ENCODE results near the gene RTN1. TPM values are rescaled to one million over a fixed set of nuclear protein-coding genes. Genes with fewer than 3 reads are reported as not detected.

RTN1 gene
- total RNA-seq, 2 donors from 2014 or later = 0.84 to 4.7 TPM

GRCh38 chr14:59600211-59600945, 270.2 kb downstream of the RTN1 start:
- no peak overlapping the region for H3K4me3 ChIP-seq
- no peaks in the 10 kb centered on the region for H3K36me3 ChIP-seq
- no peaks in the 10 kb centered on the region for H3K27me3 ChIP-seq
- peak overlapping the region; percentile 60 for H3K27ac ChIP-seq
- intact Hi-C loops (cut with DNase I) = no loop called here
- DNase-seq = no peak
- H3K4me1 ChIP-seq = no peaks in the 10 kb centered on the region
- no peaks in the 10 kb centered on the region for H3K9me3 ChIP-seq
- TF ChIP-seq CTCF (IDR thresholded peaks at IDR 0.05) = no peak
- no peak overlapping the region for H3K9ac ChIP-seq (ENCODE audit: low read depth in 2 of 2, low read length in 2 of 2)

GRCh38 chr14:59595071-59595470, 275.5 kb downstream of the RTN1 start:
- Histone ChIP-seq H3K27me3 (no peaks in the 10 kb centered on the region), H3K9me3 (no peaks in the 10 kb centered on the region), H3K4me1 (no peaks in the 10 kb centered on the region), H3K4me3 (no peak overlapping the region), H3K27ac (no peak overlapping the region), H3K9ac (ENCODE audit: low read depth in 2 of 2, low read length in 2 of 2) (no peak overlapping the region), H3K36me3 (no peaks in the 10 kb centered on the region)
- DNase-seq = peak; percentile 74
- intact Hi-C loops (cut with DNase I) = no loop called here
- TF ChIP-seq CTCF (IDR thresholded peaks at IDR 0.05) = no peak

GRCh38 chr14:59591641-59592370, 278.8 kb downstream of the RTN1 start:
- no peaks in the 10 kb centered on the region for H3K27me3 ChIP-seq
- intact Hi-C loops (cut with DNase I) = no loop called here
- DNase-seq = no peak
- no peaks in the 10 kb centered on the region for H3K9me3 ChIP-seq
- no peaks in the 10 kb centered on the region for H3K4me1 ChIP-seq
- no peak overlapping the region for H3K27ac ChIP-seq
- no peak for TF ChIP-seq CTCF (IDR thresholded peaks at IDR 0.05)
- no peak overlapping the region for H3K9ac ChIP-seq (ENCODE audit: low read depth in 2 of 2, low read length in 2 of 2)
- no peaks in the 10 kb centered on the region for H3K36me3 ChIP-seq
- H3K4me3 ChIP-seq = no peak overlapping the region

GRCh38 chr14:59588101-59588500, 282.5 kb downstream of the RTN1 start:
- Histone ChIP-seq H3K36me3 (no peaks in the 10 kb centered on the region), H3K4me1 (no peaks in the 10 kb centered on the region), H3K9me3 (no peaks in the 10 kb centered on the region), H3K27ac (no peak overlapping the region), H3K4me3 (no peak overlapping the region), H3K27me3 (no peaks in the 10 kb centered on the region), H3K9ac (ENCODE audit: low read depth in 2 of 2, low read length in 2 of 2) (no peak overlapping the region)
- intact Hi-C loops (cut with DNase I) = no loop called here
- no peak for TF ChIP-seq CTCF (IDR thresholded peaks at IDR 0.05)
- no peak for DNase-seq

- intact Hi-C loops (cut with DNase I) = no loop called here
- Histone ChIP-seq H3K4me1 (no peaks in the 10 kb centered on the region), H3K9ac (ENCODE audit: low read depth in 2 of 2, low read length in 2 of 2) (no peak overlapping the region), H3K36me3 (no peaks in the 10 kb centered on the region), H3K27me3 (no peaks in the 10 kb centered on the region), H3K27ac (no peak overlapping the region), H3K9me3 (no peaks in the 10 kb centered on the region), H3K4me3 (no peak overlapping the region)
- TF ChIP-seq CTCF (IDR thresholded peaks at IDR 0.05) = no peak
- DNase-seq = no peak
Observed at GRCh38 chr14:59585891-59586554, 284.6 kb downstream of the RTN1 start.
